NOMO-1 treated with dmso at 0.1 percent for 144 hours (cell line): ENCODE results near the gene RPS8.
"Not testable (repeated sequence)": the region's sequence is repeated elsewhere in the genome, so short reads cannot be mapped to it uniquely, and the experiment has no call there.

Source experiments
- DNase-seq: peaks from one replicate; lab custom pipeline; 2025; ENCODE audit not compliant: unreplicated experiment; lab: John Stamatoyannopoulos, UW

The RPS8 gene

DNA sequence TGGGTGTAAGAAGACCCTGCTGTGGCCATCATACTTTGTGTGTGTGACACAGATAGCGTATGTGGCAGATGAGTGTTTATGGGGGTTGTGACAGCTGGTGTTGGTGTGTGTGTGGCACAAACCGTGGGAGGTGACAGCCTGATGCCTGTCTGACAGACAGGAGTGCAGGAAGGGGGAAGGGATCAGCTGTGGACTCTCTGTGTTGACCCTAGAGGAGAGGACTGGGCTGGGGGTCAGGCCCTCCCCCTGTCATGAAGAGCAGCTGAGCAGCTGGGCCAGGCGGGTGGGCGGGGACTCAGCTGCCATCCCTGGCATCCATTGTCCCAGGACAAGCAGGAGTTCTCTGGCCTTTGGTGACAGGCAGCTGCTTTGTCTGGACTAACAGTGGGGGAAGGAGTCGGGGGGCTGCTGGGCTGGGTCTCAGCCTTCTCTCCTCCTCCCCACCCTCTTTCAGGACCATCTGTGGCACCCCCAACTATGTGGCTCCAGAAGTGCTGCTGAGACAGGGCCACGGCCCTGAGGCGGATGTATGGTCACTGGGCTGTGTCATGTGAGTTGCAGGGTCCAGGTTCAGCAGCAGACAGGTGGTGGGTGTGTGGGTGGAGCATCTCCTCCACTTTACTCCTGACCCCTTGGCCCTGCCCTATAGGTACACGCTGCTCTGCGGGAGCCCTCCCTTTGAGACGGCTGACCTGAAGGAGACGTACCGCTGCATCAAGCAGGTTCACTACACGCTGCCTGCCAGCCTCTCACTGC is 27.1 kb downstream of the RPS8 start:
- no peak for DNase-seq

DNA sequence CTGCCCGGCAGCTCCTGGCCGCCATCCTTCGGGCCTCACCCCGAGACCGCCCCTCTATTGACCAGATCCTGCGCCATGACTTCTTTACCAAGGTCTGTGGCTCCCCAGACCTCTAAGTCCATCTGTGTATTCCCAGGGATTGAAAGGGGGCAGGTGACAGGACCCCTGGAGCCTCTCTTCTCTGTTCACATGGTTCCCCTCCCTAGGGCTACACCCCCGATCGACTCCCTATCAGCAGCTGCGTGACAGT is 27.6 kb downstream of the RPS8 start:
- no peak for DNase-seq

DNA sequence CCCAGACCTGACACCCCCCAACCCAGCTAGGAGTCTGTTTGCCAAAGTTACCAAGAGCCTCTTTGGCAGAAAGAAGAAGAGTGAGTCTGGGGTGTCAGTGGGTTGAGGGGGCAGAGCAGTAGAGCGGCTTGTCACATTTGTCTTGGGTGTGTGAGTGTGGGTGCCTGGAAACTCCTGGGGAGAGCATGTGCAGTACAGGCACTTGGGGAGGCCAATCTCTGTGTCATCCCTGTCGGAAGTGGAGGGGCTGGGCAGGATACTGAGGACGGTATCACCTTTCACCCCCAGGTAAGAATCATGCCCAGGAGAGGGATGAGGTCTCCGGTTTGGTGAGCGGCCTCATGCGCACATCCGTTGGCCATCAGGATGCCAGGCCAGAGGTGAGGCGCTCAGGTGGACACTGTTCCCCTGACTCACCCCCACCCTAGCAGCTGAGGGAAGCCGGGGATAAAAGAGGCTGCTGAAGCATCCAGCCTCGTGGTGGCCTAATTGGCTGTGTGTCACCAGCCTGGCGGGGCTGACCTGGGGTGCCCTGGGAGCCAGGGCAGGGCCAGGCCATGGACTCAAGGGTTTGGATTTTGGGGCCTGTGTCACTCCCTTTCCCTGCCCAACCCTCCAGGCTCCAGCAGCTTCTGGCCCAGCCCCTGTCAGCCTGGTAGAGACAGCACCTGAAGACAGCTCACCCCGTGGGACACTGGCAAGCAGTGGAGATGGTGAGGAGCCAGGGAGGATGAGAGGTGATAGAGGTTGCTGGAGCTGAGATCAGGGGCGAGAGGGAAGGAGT is 28.2 kb downstream of the RPS8 start:
- DNase-seq: no peak

DNA sequence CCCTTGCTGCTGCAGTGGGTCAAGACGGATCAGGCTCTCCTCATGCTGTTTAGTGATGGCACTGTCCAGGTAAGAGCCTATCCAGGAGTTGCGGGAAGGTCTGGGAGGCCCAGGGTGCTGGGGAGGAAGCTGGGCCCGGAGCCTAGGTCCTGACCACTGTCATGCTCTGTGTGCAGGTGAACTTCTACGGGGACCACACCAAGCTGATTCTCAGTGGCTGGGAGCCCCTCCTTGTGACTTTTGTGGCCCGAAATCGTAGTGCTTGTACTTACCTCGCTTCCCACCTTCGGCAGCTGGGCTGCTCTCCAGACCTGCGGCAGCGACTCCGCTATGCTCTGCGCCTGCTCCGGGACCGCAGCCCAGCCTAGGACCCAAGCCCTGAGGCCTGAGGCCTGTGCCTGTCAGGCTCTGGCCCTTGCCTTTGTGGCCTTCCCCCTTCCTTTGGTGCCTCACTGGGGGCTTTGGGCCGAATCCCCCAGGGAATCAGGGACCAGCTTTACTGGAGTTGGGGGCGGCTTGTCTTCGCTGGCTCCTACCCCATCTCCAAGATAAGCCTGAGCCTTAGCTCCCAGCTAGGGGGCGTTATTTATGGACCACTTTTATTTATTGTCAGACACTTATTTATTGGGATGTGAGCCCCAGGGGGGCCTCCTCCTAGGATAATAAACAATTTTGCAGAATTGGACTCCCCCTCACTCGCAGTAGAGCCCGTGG is 30.1 kb downstream of the RPS8 start:
- DNase-seq: no peak

DNA sequence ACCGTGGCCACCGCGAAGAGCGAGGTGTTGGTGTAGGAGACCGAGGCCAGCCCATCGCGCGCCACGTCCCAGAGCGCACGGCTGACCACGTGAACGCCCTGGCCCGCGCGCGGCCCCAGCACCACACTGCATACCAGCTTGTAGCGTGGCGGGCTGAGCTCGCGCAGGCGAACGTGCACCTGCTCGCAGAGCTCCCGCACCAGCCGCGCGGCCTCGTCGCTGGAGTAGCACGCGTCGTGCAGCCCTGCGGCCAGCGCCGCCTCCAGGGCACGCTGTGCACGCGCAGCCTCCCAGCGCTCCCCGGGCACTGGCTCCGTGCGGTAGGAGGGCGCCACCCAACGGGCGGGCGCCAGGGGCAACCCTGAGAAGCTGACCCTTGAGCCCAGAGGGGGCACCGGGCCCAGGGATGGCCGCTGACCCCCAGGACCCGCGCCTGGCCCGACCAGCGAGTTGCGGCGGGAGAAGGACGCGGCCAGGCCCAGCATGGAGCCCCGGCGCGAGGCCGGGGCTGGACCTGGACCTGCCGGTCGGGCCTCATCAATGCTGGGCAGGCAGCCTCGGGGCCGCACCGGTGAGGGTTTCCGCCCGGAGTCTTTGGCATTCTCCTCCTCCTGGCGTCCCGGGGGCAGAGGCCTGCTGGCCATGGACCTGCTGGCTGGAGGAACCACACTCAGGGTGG is 30.8 kb downstream of the RPS8 start:
- no peak for DNase-seq

DNA sequence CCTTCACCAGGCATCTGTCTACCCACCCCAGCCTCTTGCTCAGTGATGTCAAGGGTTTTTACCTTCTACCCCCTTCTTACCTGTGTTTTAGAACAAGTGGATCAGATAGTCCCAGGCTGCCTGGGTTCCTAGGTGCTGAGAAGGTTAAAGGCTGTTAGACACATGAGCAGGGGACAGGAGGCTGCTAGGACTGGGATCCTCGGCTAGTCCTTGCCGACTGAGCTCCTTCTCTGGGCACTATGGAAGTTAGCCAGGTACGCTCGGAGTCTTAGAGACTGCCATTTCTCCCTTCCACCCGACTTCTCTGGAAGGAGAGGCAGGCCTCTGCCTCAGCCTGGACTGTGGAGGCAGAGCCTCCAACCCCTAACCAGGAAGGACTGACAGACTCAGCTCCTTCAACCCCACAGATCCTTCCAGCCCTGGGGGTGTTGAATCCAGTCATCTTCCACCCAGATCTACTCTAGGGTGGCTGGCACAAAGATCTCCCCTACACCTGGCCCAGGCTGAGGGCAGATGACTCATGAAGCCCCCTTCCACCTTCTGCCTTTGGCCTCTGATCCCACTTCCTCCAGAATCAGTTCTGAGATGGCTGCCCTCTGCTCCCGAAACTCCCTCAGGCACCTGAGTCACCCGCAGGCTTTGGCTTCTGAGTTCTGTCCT is 31.5 kb downstream of the RPS8 start, which contains the start of gene DYNLT4:
Gene DYNLT4, minus strand, starts transcription at position 648 of the 660 bp plus-strand sequence. CDS start 683 bp downstream, outside the sequence.
- no peak for DNase-seq

DNA sequence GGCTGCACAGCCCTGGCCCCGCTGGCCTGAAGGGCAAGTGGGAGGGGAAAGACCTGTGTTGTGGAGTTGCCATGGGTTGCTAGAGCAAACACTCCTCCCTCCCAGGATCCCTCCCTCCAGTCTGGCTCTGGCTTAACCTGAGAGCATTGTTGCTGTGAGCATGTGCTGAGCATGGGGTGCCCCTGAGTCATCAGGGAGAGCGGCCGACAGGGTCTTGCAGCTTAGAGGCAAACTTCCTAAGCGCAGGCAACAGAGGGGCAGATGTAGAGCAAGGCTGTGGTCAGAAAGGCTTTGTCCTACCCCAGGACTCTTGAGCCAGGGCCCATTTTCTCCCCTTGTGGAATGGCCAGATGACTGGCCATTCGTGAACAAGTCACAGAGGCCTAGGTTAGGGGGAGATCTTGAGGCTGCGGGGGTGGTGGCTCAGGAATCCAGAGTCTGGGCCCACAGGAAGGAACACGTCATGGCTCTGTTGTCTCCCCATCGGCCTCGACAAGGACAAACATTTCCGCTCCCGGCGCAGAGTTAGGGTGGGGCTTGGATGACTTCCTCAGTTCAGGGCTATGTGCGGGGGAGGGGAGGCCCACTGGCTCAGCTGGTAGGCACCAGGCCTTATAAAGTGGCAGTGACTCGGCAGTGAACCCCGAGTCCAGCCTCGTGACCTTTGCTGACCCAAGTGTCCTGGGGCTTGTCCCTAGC is 32.2 kb downstream of the RPS8 start:
- peak; percentile 94 for DNase-seq

DNA sequence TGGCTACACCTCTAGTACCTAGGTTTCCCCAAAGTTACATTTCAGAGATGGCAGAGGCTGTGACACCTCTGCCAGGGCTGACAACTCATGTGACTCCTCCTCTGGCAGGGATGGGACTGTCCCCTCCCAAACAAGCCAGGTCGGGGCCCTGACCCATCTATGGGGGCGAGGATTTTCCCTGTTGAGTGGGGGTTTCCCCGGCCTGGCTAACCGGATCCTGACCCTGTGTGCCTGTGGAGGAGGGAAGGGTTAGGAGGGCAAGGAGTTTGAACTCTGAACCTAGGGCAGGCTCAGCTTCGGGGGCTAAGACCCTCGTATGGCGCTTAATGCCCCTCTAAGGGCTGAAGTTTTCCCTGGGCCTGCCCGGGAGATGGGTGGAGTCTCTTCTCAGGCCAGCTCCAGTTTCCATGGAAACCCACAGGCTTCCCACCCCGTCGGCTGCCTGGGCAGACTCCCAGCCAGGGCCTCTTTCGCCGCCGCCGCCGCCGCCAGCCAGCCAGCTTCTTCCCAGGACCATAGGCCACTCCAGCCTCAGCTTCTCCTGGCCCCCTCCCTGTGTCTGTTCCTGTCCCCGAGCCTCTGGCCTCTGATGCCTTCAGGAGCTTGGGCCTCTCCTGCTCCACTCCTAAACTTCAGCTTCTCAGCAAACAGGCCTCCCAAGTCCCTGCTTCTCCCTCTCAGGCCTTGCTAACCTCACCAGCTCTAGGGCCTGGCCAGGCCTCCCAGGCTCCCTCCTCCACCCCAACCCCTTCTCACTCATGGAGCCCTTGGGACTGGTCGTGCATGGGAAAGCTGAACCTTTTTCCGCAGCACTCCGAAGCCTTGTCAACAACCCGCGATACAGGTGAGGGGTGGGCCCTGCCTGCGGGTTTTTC is 33.0 kb downstream of the RPS8 start, which contains the start of gene BTBD19:
Gene BTBD19, plus strand, starts transcription at position 461 of the 875 bp plus-strand sequence. Its CDS starts 298 bp downstream, at position 759.
- no peak for DNase-seq

DNA sequence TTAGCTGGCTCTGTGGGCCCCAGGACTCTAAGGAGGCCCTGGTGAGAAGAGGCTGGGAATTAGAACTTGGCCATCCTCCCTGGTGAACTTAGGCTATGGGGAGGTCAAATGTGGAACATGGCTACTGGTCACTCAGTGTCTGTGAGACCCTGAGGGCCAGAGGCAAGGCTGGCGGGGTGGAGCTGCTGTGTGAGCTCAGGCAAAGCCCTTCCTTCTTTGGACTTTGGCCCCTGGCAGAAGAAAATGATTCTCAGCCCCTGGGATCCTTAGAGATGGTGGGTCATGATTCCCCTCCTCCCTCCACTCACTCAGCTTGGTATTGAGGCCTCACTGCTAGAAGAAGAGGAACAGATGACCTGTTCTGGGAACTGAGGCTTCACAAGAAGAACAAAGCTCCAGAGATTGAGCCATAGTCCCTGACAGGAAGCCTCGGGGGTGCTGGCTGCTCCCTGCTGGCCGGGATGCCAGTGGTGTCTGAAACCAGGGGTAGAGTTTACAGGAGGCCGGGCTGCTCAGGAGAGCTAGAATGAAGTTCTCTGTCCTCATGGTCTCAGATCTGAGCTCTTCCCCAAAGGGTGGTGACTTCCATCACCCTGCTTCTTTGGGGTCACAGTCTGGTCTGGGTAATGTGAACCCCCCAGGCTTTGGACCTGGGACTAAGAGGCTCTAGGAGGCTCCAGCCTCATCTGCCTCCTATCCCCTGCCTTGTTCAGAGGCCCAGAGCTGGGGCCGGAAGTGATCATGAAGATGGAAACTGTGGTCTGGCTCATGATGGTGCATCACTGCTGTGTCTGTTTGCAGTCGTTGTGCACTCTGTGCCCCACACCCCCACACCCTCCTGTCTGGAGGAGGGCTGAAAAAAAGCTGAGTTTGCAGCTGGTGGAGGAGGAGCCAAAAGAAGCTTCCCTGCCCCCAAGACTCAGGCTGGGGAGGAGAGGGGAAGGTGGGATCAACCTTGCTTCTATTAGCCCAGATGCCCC is 33.9 kb downstream of the RPS8 start:
- peak; percentile 42 for DNase-seq

DNA sequence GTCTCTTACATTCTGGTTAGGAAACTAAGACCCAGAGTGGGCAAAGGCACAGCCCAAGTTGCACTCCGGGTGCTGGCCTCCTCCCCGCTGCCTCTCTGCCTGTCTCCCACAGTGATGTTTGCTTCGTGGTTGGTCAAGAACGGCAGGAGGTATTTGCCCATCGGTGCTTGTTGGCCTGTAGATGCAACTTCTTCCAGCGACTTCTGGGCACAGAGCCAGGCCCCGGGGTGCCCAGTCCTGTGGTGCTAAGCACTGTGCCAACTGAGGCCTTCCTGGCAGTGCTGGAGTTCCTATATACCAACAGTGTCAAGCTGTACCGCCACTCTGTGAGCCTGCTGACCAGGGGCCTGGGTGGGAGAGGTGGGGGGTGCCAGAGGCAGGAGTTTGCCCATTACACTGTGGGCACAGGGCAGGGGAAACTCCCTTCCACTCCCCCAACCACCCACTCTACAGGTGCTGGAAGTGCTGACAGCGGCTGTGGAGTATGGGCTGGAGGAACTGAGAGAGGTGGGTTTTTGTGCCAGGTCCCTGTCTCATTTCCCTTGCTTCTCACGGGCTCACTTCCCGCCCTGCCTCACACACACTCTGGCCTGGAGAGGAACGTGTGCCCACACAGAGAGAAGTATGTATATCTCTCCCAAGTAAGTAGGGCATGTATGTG is 34.9 kb downstream of the RPS8 start:
- DNase-seq: no peak

DNA sequence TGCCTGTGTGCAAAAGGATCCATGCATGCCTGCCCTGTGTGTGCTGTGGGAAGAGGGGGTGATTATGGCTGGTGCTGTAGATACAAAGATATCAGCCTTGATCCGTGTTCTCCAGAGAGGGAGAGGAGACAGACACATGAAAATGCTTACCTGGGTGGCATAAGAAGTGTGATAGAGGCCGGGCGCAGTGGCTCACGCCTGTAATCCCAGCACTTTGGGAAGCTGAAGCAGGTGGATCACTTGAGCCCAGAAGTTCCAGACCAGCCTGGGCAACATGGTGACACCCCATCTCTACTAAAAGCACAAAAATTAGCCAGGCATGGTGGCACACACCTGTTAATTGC is 35.4 kb downstream of the RPS8 start:
- not testable (repeated sequence) for DNase-seq

DNA sequence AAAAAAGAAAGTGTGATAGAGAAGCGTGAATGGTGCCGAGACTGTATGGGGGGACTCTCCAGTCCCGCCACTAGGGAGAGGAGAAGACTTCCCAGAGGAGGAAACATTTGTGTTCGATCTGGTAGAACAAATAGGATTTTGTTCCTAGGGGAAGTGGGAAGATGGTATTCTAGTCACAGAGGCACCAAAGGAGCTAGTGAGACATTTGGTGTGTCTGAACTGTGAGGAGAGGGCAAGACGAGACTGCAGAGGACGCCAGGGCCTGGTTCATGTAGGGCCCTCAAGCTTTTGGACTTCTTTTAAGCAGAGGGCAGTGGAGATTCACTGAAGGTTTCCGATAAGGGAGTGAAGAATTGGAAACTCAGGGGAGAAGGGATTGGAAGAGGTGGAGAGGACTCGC is 35.9 kb downstream of the RPS8 start:
- DNase-seq: no peak

DNA sequence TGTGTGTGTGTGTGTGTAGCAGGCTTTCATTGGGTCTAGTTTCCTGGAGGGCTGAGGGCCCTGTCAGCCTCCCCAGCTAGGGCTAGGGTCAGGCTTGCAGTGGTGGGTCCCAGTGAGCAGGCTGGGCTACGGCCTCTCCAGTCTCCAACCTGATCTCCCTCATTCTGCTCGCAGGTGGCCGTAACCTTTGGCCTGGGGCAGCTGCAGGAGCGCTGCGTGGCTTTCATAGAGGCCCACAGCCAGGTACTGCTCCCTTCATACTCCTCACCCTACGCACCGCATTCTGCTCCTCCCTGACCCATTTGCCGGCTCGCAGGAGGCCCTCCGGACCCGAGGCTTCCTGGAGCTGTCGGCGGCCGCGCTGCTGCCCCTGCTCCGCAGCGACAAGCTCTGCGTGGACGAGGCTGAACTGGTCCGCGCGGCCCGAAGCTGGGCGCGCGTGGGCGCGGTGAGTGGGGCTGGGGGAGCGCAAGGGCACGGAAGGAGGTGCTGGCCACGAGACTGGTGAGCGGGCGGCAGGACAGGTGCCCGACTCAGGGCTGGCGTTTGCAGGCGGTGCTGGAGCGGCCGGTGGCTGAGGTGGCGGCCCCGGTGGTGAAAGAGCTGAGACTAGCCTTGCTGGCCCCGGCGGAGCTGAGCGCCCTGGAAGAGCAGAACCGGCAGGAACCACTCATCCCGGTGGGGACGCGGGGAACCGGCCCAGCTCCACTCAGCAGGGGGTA is 37.6 kb downstream of the RPS8 start:
- DNase-seq: no peak

DNA sequence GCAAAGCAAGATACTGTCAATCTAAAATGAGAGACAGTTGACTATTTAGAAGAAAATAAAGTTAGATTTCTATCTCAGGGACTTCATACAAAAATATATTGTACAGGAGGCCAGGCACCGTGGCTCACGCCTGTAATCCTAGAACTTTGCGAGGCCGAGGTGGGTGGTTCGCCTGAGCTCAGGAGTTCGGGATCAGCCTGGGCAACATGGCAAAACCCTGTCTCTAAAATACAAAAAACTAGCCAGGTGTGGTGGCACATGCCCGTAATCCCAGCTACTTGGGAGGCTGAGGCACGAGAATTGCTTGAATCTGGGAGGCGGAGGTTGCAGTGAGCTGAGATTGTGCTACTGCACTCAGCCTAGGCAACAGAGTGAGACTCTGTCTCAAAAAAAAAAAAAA is 40.6 kb downstream of the RPS8 start:
- DNase-seq: not testable (repeated sequence)

DNA sequence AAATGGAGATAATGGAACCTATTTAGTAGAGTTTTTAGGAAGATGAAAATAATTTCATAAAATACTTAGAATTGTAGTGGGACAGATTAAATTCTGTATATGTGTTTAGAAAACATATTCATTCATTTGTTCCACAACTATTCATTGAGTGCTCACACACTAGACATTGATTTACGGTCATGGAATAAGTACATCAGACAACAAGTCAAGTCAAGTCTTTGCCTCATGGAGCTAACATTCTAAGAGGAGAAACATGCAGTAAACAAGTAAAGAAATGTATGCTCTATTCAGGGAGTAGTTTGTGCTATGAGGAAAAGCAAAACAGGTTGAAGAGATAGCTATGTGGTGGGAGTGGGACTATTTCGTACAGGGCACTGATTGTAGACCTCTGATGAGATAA is 42.0 kb downstream of the RPS8 start:
- DNase-seq: no peak

DNA sequence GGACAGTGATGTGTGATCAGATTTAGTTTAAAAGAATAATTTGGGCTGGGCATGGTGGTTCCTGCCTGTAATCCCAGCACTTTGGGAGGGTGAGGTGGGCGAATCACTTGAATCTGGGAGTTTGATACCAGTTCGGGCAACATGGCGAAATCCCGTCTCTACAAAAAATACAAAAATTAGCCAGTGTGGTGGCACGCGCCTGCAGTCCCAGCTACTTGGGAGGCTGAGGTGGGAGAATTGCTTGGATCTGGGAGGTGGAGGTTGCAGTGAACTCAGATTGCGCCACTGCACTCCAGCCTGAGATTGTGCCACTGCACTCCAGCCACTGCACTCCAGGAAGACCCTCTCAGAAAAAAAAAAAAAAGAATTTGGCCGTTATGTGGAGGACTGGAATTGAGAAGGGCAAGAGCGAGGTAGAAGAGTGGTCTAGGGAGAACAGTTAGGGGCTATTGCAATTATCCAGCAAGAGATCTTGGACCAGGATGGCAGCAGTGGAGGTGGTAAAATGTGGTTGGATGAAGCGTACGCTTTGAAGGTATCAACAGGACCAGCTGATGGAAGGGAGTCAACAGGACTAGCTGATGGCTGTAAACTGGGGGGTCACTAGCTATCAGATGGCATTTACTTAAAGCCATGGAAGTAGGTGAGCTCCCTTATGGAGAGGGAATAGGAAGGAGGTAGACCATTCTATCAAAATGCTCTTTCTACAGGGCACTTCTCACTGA is 42.6 kb downstream of the RPS8 start:
- no peak for DNase-seq
